ENCODE results near the gene PCGF2.

The PCGF2 gene

DNA sequence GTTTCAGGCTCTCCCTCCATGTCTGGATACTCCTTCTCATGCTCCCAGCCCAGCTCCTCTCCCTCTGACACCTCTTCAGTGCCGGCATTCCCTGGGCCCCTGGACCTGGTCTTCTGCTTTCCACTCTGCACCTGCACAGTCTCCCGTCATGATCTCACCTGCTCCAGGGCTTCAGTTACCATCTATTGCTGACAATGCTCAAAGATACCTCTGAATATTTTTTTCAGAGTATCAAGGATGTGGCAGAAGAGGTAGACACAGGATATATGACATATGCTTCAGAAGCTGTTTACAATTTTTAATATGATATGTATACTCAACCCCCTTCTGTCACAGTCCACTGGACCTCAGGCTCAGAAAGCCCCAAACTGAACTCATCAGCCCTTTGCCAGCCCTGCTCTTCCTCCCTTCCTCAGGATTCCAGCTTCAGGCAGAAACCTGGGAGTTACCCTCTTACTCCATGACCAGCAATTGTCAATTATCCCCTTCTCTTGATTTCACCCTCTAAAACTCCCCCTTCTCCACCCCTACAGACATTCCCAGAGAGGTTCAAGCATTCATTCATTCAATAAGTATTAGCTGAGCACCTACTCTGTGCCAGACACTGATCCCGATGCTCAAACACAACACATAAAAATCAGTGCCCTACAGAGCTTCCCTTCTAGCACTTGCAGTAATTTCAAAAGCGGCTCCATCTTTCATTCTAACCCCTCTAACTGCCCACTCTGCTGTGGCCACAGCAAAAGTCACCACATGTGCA is 50.9 kb downstream of the PCGF2 start:
- no peak for ATAC-seq
- TF ChIP-seq RARB (CRISPR knock-in tag; IDR thresholded peaks at IDR 0.05) (no peak), ZFP30 (CRISPR knock-in tag; IDR thresholded peaks at IDR 0.05) (no peak), ZNF8 (CRISPR knock-in tag; IDR thresholded peaks at IDR 0.05) (no peak), SNAI2 (CRISPR knock-in tag; IDR thresholded peaks at IDR 0.05) (no peak), CSDC2 (CRISPR knock-in tag; IDR thresholded peaks at IDR 0.05) (no peak), BACH2 (CRISPR knock-in tag; IDR thresholded peaks at IDR 0.05; ENCODE audit: borderline replicate concordance) (no peak)

DNA sequence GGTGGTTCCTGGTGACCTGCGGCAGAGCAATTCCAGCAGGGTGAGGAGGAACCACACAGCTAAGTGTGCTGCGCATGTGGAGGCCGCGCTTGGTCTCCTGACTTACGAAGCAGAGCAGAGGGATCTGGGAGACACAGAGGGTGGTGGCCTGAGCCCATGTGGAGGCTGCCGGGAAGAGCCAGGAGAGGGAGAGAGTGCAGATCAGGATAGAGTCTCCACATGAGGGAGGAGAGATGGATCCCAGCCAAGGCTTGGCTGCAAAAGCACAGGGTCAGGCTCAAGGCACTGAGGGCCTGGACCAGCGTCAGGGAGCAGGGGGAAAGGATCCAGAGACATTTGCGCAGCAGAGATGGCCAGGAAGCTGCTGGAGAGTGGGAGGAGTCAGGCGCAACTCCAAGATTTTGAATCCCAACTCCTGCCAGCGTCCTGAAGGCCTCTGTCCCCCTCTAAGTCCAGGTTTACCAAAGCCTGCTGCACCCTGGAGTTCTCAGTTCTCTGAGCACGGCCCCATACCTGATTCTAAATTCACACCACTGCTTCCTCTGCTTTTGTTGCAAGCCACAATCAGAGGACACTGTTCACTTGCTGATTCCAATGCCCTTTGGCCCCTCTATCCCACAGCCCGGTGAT is 54.3 kb downstream of the PCGF2 start:
- ATAC-seq: peak; percentile 96

DNA sequence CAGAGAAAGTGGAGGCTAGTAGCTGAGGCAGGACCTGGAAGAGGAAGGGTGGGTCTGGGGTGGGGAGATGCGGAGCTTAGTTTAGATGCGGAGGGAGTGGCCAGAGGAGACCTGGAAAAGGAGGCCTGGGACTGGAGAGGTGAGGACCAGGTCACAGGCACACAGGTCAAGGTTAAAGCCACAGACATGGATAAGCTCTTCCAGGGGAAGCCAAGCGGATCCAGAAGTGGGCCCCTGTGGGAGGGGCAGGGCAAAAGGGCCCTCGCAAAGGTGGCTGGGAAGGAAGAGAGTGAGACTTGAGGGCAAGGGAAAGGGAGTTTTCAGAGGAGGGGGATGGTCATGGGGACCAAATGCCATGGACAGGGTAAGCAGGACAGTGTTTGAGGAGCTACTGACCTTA is 57.0 kb downstream of the PCGF2 start:
- ATAC-seq: no peak
- TF ChIP-seq ARNTL (CRISPR knock-in tag; IDR thresholded peaks at IDR 0.05; ENCODE audit: borderline replicate concordance, low read depth): no peak
- TF ChIP-seq ZNF565 (CRISPR knock-in tag; conservative IDR thresholded peaks at IDR 0.05; ENCODE audit: low read depth): no peak
- TF ChIP-seq, protein P1, sequence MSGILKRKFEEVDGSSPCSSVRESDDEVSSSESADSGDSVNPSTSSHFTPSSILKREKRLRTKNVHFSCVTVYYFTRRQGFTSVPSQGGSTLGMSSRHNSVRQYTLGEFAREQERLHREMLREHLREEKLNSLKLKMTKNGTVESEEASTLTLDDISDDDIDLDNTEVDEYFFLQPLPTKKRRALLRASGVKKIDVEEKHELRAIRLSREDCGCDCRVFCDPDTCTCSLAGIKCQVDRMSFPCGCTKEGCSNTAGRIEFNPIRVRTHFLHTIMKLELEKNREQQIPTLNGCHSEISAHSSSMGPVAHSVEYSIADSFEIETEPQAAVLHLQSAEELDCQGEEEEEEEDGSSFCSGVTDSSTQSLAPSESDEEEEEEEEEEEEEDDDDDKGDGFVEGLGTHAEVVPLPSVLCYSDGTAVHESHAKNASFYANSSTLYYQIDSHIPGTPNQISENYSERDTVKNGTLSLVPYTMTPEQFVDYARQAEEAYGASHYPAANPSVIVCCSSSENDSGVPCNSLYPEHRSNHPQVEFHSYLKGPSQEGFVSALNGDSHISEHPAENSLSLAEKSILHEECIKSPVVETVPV (CRISPR knock-in tag; IDR thresholded peaks at IDR 0.05): no peak
- TF ChIP-seq, protein P2, sequence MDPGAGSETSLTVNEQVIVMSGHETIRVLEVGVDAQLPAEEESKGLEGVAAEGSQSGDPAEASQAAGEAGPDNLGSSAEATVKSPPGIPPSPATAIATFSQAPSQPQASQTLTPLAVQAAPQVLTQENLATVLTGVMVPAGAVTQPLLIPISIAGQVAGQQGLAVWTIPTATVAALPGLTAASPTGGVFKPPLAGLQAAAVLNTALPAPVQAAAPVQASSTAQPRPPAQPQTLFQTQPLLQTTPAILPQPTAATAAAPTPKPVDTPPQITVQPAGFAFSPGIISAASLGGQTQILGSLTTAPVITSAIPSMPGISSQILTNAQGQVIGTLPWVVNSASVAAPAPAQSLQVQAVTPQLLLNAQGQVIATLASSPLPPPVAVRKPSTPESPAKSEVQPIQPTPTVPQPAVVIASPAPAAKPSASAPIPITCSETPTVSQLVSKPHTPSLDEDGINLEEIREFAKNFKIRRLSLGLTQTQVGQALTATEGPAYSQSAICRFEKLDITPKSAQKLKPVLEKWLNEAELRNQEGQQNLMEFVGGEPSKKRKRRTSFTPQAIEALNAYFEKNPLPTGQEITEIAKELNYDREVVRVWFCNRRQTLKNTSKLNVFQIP (CRISPR knock-in tag; IDR thresholded peaks at IDR 0.05; ENCODE audit: borderline replicate concordance, low read depth): no peak
- no peak for TF ChIP-seq CSDC2 (CRISPR knock-in tag; IDR thresholded peaks at IDR 0.05)
- TF ChIP-seq ZNF8 (CRISPR knock-in tag; IDR thresholded peaks at IDR 0.05): no peak
- no peak for TF ChIP-seq ZFP30 (CRISPR knock-in tag; IDR thresholded peaks at IDR 0.05)
- no peak for TF ChIP-seq ISL1 (CRISPR knock-in tag; IDR thresholded peaks at IDR 0.05)
- TF ChIP-seq, protein P3, sequence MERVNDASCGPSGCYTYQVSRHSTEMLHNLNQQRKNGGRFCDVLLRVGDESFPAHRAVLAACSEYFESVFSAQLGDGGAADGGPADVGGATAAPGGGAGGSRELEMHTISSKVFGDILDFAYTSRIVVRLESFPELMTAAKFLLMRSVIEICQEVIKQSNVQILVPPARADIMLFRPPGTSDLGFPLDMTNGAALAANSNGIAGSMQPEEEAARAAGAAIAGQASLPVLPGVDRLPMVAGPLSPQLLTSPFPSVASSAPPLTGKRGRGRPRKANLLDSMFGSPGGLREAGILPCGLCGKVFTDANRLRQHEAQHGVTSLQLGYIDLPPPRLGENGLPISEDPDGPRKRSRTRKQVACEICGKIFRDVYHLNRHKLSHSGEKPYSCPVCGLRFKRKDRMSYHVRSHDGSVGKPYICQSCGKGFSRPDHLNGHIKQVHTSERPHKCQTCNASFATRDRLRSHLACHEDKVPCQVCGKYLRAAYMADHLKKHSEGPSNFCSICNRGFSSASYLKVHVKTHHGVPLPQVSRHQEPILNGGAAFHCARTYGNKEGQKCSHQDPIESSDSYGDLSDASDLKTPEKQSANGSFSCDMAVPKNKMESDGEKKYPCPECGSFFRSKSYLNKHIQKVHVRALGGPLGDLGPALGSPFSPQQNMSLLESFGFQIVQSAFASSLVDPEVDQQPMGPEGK (CRISPR knock-in tag; IDR thresholded peaks at IDR 0.05; ENCODE audit: borderline replicate concordance): no peak
- TF ChIP-seq ZFP3 (CRISPR knock-in tag; IDR thresholded peaks at IDR 0.05): no peak

More for the DNA sequence above, 54.3 kb downstream of the PCGF2 start:
- no peak for TF ChIP-seq OSR1 (CRISPR knock-in tag; IDR thresholded peaks at IDR 0.05)
- TF ChIP-seq SNAI2 (CRISPR knock-in tag; IDR thresholded peaks at IDR 0.05): peak; percentile 36; the same call in 1 of the 2 replicates
- TF ChIP-seq, protein P4, sequence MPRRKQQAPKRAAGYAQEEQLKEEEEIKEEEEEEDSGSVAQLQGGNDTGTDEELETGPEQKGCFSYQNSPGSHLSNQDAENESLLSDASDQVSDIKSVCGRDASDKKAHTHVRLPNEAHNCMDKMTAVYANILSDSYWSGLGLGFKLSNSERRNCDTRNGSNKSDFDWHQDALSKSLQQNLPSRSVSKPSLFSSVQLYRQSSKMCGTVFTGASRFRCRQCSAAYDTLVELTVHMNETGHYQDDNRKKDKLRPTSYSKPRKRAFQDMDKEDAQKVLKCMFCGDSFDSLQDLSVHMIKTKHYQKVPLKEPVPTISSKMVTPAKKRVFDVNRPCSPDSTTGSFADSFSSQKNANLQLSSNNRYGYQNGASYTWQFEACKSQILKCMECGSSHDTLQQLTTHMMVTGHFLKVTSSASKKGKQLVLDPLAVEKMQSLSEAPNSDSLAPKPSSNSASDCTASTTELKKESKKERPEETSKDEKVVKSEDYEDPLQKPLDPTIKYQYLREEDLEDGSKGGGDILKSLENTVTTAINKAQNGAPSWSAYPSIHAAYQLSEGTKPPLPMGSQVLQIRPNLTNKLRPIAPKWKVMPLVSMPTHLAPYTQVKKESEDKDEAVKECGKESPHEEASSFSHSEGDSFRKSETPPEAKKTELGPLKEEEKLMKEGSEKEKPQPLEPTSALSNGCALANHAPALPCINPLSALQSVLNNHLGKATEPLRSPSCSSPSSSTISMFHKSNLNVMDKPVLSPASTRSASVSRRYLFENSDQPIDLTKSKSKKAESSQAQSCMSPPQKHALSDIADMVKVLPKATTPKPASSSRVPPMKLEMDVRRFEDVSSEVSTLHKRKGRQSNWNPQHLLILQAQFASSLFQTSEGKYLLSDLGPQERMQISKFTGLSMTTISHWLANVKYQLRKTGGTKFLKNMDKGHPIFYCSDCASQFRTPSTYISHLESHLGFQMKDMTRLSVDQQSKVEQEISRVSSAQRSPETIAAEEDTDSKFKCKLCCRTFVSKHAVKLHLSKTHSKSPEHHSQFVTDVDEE (CRISPR knock-in tag; IDR thresholded peaks at IDR 0.05): peak; percentile 51; the same call in 1 of the 2 replicates
- no peak for TF ChIP-seq RARB (CRISPR knock-in tag; IDR thresholded peaks at IDR 0.05)

DNA sequence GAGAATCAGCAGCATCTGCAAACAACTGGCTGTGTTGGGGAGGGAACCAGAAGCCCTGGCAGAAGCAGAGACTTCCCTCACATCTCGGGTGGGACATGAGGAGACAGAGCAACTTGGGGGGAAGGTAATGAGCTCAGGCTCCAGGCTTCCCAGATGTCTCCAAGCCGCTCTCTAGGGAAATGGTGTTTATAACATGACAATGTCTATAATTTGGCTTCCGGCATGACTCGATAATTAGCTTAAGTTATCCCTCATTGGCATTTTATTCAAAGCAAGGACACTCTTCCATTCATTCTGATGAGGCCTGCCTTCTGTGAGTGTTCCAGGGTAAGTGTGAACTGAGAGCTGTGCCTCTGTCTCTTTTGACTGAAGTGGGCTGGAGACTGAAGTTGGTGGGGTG is 57.8 kb downstream of the PCGF2 start:
- ATAC-seq: no peak
- TF ChIP-seq, protein P2 (CRISPR knock-in tag; IDR thresholded peaks at IDR 0.05; ENCODE audit: borderline replicate concordance, low read depth): no peak
- TF ChIP-seq ZFP30 (CRISPR knock-in tag; IDR thresholded peaks at IDR 0.05) (no peak), TOX (CRISPR knock-in tag; IDR thresholded peaks at IDR 0.05; ENCODE audit: borderline replicate concordance) (no peak), TCF4 (CRISPR knock-in tag; IDR thresholded peaks at IDR 0.05; ENCODE audit: borderline replicate concordance) (no peak), ARNTL (CRISPR knock-in tag; IDR thresholded peaks at IDR 0.05; ENCODE audit: borderline replicate concordance, low read depth) (no peak), BACH2 (CRISPR knock-in tag; IDR thresholded peaks at IDR 0.05; ENCODE audit: borderline replicate concordance) (no peak), PPARA (CRISPR knock-in tag; IDR thresholded peaks at IDR 0.05; ENCODE audit: borderline replicate concordance) (no peak), CSDC2 (CRISPR knock-in tag; IDR thresholded peaks at IDR 0.05) (no peak), ZNF565 (CRISPR knock-in tag; conservative IDR thresholded peaks at IDR 0.05; ENCODE audit: low read depth) (no peak), RARB (CRISPR knock-in tag; IDR thresholded peaks at IDR 0.05) (no peak), ZNF8 (CRISPR knock-in tag; IDR thresholded peaks at IDR 0.05) (no peak)
- TF ChIP-seq, protein P3 (CRISPR knock-in tag; IDR thresholded peaks at IDR 0.05; ENCODE audit: borderline replicate concordance): no peak
- TF ChIP-seq, protein P1 (CRISPR knock-in tag; IDR thresholded peaks at IDR 0.05): no peak

Data from SK-N-SH treated with all-trans-retinoic acid at 6 μM for 48 hours (cell line).